IMR-90 (cell line): ENCODE results near the gene ZNF524. TPM values are rescaled to one million over a fixed set of nuclear protein-coding genes. Genes with fewer than 3 reads are reported as not detected.

ENCODE experiments used
- ATAC-seq: fragments of 200-7000 bp; cut with Tn5 transposase; 2 replicates; pipeline ENCODE4 v1.9.1; 2020; ENCODE audit warnings: low read depth, mild to moderate bottlenecking, moderate library complexity
- BruUV-seq: library from RNA; stranded (reverse); fragments of 400-500 nt; replicated peaks from 2 replicates; lab custom pipeline; 2021; lab: Mats Ljungman, UMichigan
- CTCF ChIA-PET: fragments of 300-600 bp; formaldehyde crosslinking; extraction: SDS; loops from one replicate; lab custom pipeline; 2021; ENCODE audit warnings: antibody characterized with exemption; lab: Yijun Ruan, JAX
- POLR2A ChIA-PET: fragments of 300-600 bp; sonication (Branson Sonifier 250); formaldehyde crosslinking; loops from one replicate; lab custom pipeline; 2022; ENCODE audit warnings: antibody characterized with exemption; ENCODE audit not compliant: unreplicated experiment; lab: Charles Lee
- DNase-seq: peaks from one replicate; pipeline ENCODE4 v3.0.0; 2013
- H2AFZ ChIP-seq: replicated peaks from 2 replicates; pipeline ENCODE3; 2013; ENCODE audit warnings: low read length, mild to moderate bottlenecking; ENCODE audit not compliant: poor library complexity
- H2AK5ac ChIP-seq: 2 replicates; pipeline ENCODE4 v1.6.1; 2013; ENCODE audit warnings: low read depth, low read length, inconsistent platforms
- H2AK9ac ChIP-seq: replicated peaks from 2 replicates; pipeline ENCODE3; 2013; ENCODE audit warnings: mild to moderate bottlenecking, low read depth, low read length, moderate library complexity; ENCODE audit not compliant: poor library complexity
- H2BK120ac ChIP-seq: 2 replicates; pipeline ENCODE4 v1.6.1; 2013; ENCODE audit warnings: low read depth, low read length, inconsistent platforms
- H2BK15ac ChIP-seq: 3 replicates; pipeline ENCODE4 v1.6.1; 2013; ENCODE audit warnings: low read depth, low read length, inconsistent platforms
- H2BK20ac ChIP-seq: 2 replicates; pipeline ENCODE4 v1.6.1; 2013; ENCODE audit warnings: low read depth, mild to moderate bottlenecking, inconsistent platforms, low read length, moderate library complexity
- H2BK5ac ChIP-seq: 2 replicates; pipeline ENCODE4 v1.6.1; 2013; ENCODE audit warnings: mild to moderate bottlenecking, low read depth, low read length, inconsistent platforms; ENCODE audit not compliant: poor library complexity, severe bottlenecking
- H3K14ac ChIP-seq: replicated peaks from 2 replicates; pipeline ENCODE4 v1.6.1; 2013; ENCODE audit warnings: low read depth, low read length, inconsistent platforms
- H3K18ac ChIP-seq: 2 replicates; pipeline ENCODE4 v1.6.1; 2013; ENCODE audit warnings: low read depth, low read length, control low read depth
- H3K23ac ChIP-seq: 2 replicates; pipeline ENCODE4 v1.6.1; 2013; ENCODE audit warnings: low read depth, low read length, inconsistent platforms
- H3K27ac ChIP-seq: 2 replicates; pipeline ENCODE4 v1.5.1; 2013; ENCODE audit warnings: mild to moderate bottlenecking, control low read depth, low read length; ENCODE audit not compliant: insufficient read depth
- H3K27me3 ChIP-seq: 2 replicates; pipeline ENCODE4 v1.6.1; 2013; ENCODE audit warnings: low read length; ENCODE audit not compliant: control insufficient read depth, insufficient read depth
- H3K36me3 ChIP-seq: 2 replicates; pipeline ENCODE4 v1.6.1; 2013; ENCODE audit warnings: low read length, mixed read lengths; ENCODE audit not compliant: control insufficient read depth, insufficient read depth
- H3K4ac ChIP-seq: 2 replicates; pipeline ENCODE4 v1.6.1; 2013; ENCODE audit warnings: low read depth, low read length, inconsistent platforms
- H3K4me1 ChIP-seq: 2 replicates; pipeline ENCODE4 v1.6.1; 2013; ENCODE audit warnings: low read length, mixed read lengths; ENCODE audit not compliant: control insufficient read depth, insufficient read depth
- H3K4me2 ChIP-seq: 2 replicates; pipeline ENCODE4 v1.6.1; 2013; ENCODE audit warnings: low read depth, mild to moderate bottlenecking, control low read depth, low read length, moderate library complexity
- H3K4me3 ChIP-seq: 2 replicates; pipeline ENCODE4 v1.5.1; 2013; ENCODE audit warnings: low read depth, mild to moderate bottlenecking, control low read depth, low read length, moderate library complexity; ENCODE audit not compliant: insufficient read depth
- H3K56ac ChIP-seq: 2 replicates; pipeline ENCODE4 v1.6.1; 2013; ENCODE audit warnings: low read length, inconsistent platforms; ENCODE audit not compliant: insufficient read depth; ENCODE audit errors: extremely low read depth
- H3K79me1 ChIP-seq, 2 experiments: 2 replicates each; pipeline ENCODE4 v1.6.1; 2013; ENCODE audit warnings: low read length in 2 of 2, inconsistent platforms in 1 of 2, low read depth in 1 of 2
- H3K9ac ChIP-seq: 2 replicates; pipeline ENCODE4 v1.6.1; 2013; ENCODE audit warnings: low read depth, low read length, control low read depth
- H3K9me1 ChIP-seq: 2 replicates; pipeline ENCODE4 v1.6.1; 2013; ENCODE audit warnings: low read length, inconsistent platforms; ENCODE audit not compliant: insufficient read depth
- H3K9me3 ChIP-seq: 2 replicates; pipeline ENCODE4 v1.6.1; 2013; ENCODE audit warnings: low read length; ENCODE audit not compliant: control insufficient read depth, insufficient read depth
- H4K20me1 ChIP-seq: 2 replicates; pipeline ENCODE4 v1.6.1; 2013; ENCODE audit warnings: low read length, inconsistent platforms; ENCODE audit not compliant: insufficient read depth
- H4K5ac ChIP-seq: 2 replicates; pipeline ENCODE4 v1.6.1; 2013; ENCODE audit warnings: mild to moderate bottlenecking, low read depth, low read length, control low read depth
- H4K8ac ChIP-seq, 2 experiments: 2 replicates each; pipeline ENCODE4 v1.6.1; 2013; ENCODE audit warnings: low read depth in 2 of 2, low read length in 2 of 2, control low read depth in 1 of 2, inconsistent platforms in 1 of 2
- H4K91ac ChIP-seq: 2 replicates; pipeline ENCODE4 v1.6.1; 2013; ENCODE audit warnings: low read depth, low read length, inconsistent platforms; ENCODE audit not compliant: insufficient read depth
- BHLHE40 ChIP-seq: fragments of 150-350 bp; IDR thresholded peaks from 2 replicates; pipeline ENCODE4 v1.6.1; 2016; ENCODE audit warnings: mild to moderate bottlenecking, low read depth, low read length
- CEBPB ChIP-seq: IDR thresholded peaks from 2 replicates; pipeline ENCODE4 v1.6.1; 2012; ENCODE audit warnings: low read depth, low read length, improper control_type of control experiment
- CHD1 ChIP-seq: IDR thresholded peaks from 2 replicates; pipeline ENCODE4 v1.6.1; 2012; ENCODE audit warnings: low read depth, low read length, improper control_type of control experiment
- CTCF ChIP-seq: conservative IDR thresholded peaks from 2 replicates; pipeline ENCODE4 v1.5.1; 2012; ENCODE audit warnings: mild to moderate bottlenecking, low read depth, low read length, improper control_type of control experiment
- ELK1 ChIP-seq: fragments of 150-350 bp; IDR thresholded peaks from 2 replicates; pipeline ENCODE4 v1.6.1; 2016; ENCODE audit warnings: low read depth, mild to moderate bottlenecking, low read length, moderate library complexity, borderline replicate concordance
- FOS ChIP-seq: fragments of 150-350 bp; IDR thresholded peaks from 2 replicates; pipeline ENCODE4 v1.6.1; 2016; ENCODE audit warnings: low read depth, low read length
- MAFK ChIP-seq: IDR thresholded peaks from 2 replicates; pipeline ENCODE4 v1.6.1; 2012; ENCODE audit warnings: low read depth, low read length, improper control_type of control experiment
- MAZ ChIP-seq: IDR thresholded peaks from 2 replicates; pipeline ENCODE4 v1.6.1; 2012; ENCODE audit warnings: low read depth, mild to moderate bottlenecking, low read length, improper control_type of control experiment, moderate library complexity, borderline replicate concordance
- MXI1 ChIP-seq: IDR thresholded peaks from 2 replicates; pipeline ENCODE4 v1.6.1; 2012; ENCODE audit warnings: low read depth, mild to moderate bottlenecking, low read length, moderate library complexity, borderline replicate concordance
- RAD21 ChIP-seq: IDR thresholded peaks from 2 replicates; pipeline ENCODE4 v1.6.1; 2012; ENCODE audit warnings: low read length, improper control_type of control experiment
- USF2 ChIP-seq: fragments of 150-350 bp; IDR thresholded peaks from 2 replicates; pipeline ENCODE4 v1.6.1; 2017; ENCODE audit warnings: mild to moderate bottlenecking, antibody characterized with exemption, low read length, low read depth
- WGBS, 2 experiments: methylation state at CpG; one replicate each; pipeline versions ENCODE4 v1.1.5 to v1.1.7; 2013; ENCODE audit warnings: missing lambda C conversion rate in 2 of 2; ENCODE audit not compliant: insufficient read length in 1 of 2; ENCODE audit errors: extremely low coverage in 2 of 2; 5-methylcytosine and 5-hydroxymethylcytosine counted together
- dilution Hi-C: fragments of 300-500 bp; cut with HindIII; formaldehyde crosslinking; loops from one replicate; pipeline ENCODE4 v1.14.3; 2018; ENCODE audit warnings: low sequenced_read_pairs; ENCODE audit not compliant: unreplicated experiment
- in situ Hi-C: fragments of 300-500 bp; cut with MboI; formaldehyde crosslinking; loops from 3 replicates; pipeline ENCODE4 v1.14.3; 2019; ENCODE audit warnings: low sequenced_read_pairs, inconsistent platforms, mixed read lengths
- intact Hi-C: fragments of 100-400 bp; cut with micrococcal nuclease; formaldehyde crosslinking; loops from 2 replicates; pipeline ENCODE4 v1.10.0; 2022
- polyA plus RNA-seq, 3 experiments: library from polyadenylated mRNA; depleted of rRNA; stranded (reverse); fragments of >200 nt; gene quantifications; 2 replicates each; pipeline ENCODE4 v1.2.3, GENCODE V29; 2012; ENCODE audit warnings: low replicate concordance in 1 of 3
- total RNA-seq: library from RNA; depleted of rRNA; stranded (reverse); fragments of >200 nt; gene quantifications from 2 replicates; pipeline ENCODE4 v1.2.3, GENCODE V29; 2012

Gene ZNF524
- total and polyA plus RNA-seq, 2 of the 4 experiments (the other 2 are of a cell fraction) = 2.3 to 6.6 TPM

GRCh38 chr19:55554302-55554701 is 45.8 kb upstream of the ZNF524 start (continued):
- no peak for TF ChIP-seq CTCF
- TF ChIP-seq CEBPB = no peak

- Histone ChIP-seq H3K27me3 (no peaks in the 10 kb centered on the region; the same call in 1 of the 2 replicates), H2BK20ac (no peak overlapping the region), H3K23ac (no peak overlapping the region), H2BK120ac (no peak overlapping the region), H3K9me1 (peaks cover 9% of the 10 kb centered on the region), H2AK5ac (no peak overlapping the region), H3K79me1 (no peaks in the 10 kb centered on the region; a peak in 1 of 4 replicates), H2BK5ac (no peak overlapping the region), H3K14ac (no peak overlapping the region), H3K18ac (no peak overlapping the region), H2BK15ac (no peak overlapping the region), H4K5ac (no peak overlapping the region), H2AFZ (peak overlapping the region; percentile 33), H3K56ac (no peak overlapping the region), H3K4me3 (no peak overlapping the region), H3K9ac (no peak overlapping the region), H4K91ac (no peak overlapping the region), H2AK9ac (no peak overlapping the region), H4K20me1 (no peaks in the 10 kb centered on the region), H3K27ac (no peak overlapping the region), H3K4ac (no peak overlapping the region), H3K36me3 (no peaks in the 10 kb centered on the region), H4K8ac (no peak overlapping the region), H3K4me1 (peaks cover 14% of the 10 kb centered on the region), H3K4me2 (no peak overlapping the region), H3K9me3 (no peaks in the 10 kb centered on the region)
- intact Hi-C loops = no loop called here
- WGBS, 2 experiments = 80% methylated on average over 1 of the region's 8 CpGs; no CpG with 5 or more reads in 1 of the 2 experiments
- ChIA-PET CTCF (no interaction called here), POLR2A (no interaction called here)
- no TSS peak for BruUV-seq
- in situ Hi-C loops = no loop called here
- dilution Hi-C loops = no loop called here
- no peak for DNase-seq
- ATAC-seq = no peak
- TF ChIP-seq MAZ = no peak
- no peak for TF ChIP-seq BHLHE40
- no peak for TF ChIP-seq CTCF
- no peak for TF ChIP-seq FOS
- no peak for TF ChIP-seq MAFK
- TF ChIP-seq ELK1 = no peak
- TF ChIP-seq RAD21 = no peak
- TF ChIP-seq MXI1 = no peak
- TF ChIP-seq USF2 = no peak
- TF ChIP-seq CHD1 = no peak
Measured at GRCh38 chr19:55554741-55555152, 45.3 kb upstream of the ZNF524 start.
